H1 (cell line): ENCODE data around the gene MUC22. TPM values are rescaled to one million over a fixed set of nuclear protein-coding genes. Genes with fewer than 3 reads are reported as not detected.

ENCODE experiments used
- CTCF ChIA-PET: fragments of 300-600 bp; sonication (Branson Sonifier 250); formaldehyde crosslinking; loops from one replicate; lab custom pipeline; 2021; ENCODE audit not compliant: partially characterized antibody; lab: Charles Lee
- POLR2A ChIA-PET: fragments of 300-600 bp; sonication (Branson Sonifier 250); formaldehyde crosslinking; loops from one replicate; lab custom pipeline; 2021; ENCODE audit warnings: inconsistent platforms; ENCODE audit not compliant: partially characterized antibody; lab: Charles Lee
- DNase-seq, 2 experiments: peaks; one replicate each; pipeline versions ENCODE4 v3.0.0 to v3.0.0-alpha.2; 2010 to 2022; ENCODE audit warnings: low spot score in 2 of 2, low read depth in 1 of 2, mixed read lengths in 1 of 2
- FAIRE-seq: peaks from 2 replicates; lab custom pipeline; 2011; peaks lifted over from hg19 to GRCh38; lab: Jason Lieb, UNC
- H2AFZ ChIP-seq: 2 replicates; pipeline ENCODE4 v1.8.1; 2012; ENCODE audit warnings: low read length, inconsistent platforms
- H2AK5ac ChIP-seq: 2 replicates; pipeline ENCODE4 v1.6.1; 2013; ENCODE audit warnings: low read depth, low read length
- H2BK120ac ChIP-seq: replicated peaks from 2 replicates; pipeline ENCODE3; 2013; ENCODE audit warnings: low read depth, low read length, inconsistent platforms
- H2BK12ac ChIP-seq: 2 replicates; pipeline ENCODE4 v1.6.1; 2013; ENCODE audit warnings: low read depth, low read length
- H2BK15ac ChIP-seq: 2 replicates; pipeline ENCODE4 v1.6.1; 2013; ENCODE audit warnings: low read length
- H2BK20ac ChIP-seq: 2 replicates; pipeline ENCODE4 v1.6.1; 2013; ENCODE audit warnings: low read length
- H2BK5ac ChIP-seq: 2 replicates; pipeline ENCODE4 v1.6.1; 2013; ENCODE audit warnings: low read depth, low read length
- H3K14ac ChIP-seq: 2 replicates; pipeline ENCODE4 v1.6.1; 2013; ENCODE audit warnings: inconsistent platforms; ENCODE audit not compliant: insufficient read length
- H3K18ac ChIP-seq: 2 replicates; pipeline ENCODE4 v1.6.1; 2013; ENCODE audit warnings: low read length; ENCODE audit errors: extremely low read depth
- H3K23ac ChIP-seq: 2 replicates; pipeline ENCODE4 v1.6.1; 2013; ENCODE audit warnings: inconsistent platforms; ENCODE audit not compliant: insufficient read length
- H3K23me2 ChIP-seq: 2 replicates; pipeline ENCODE4 v1.6.1; 2013; ENCODE audit warnings: low read depth, low read length
- H3K27ac ChIP-seq: 2 replicates; pipeline ENCODE4 v1.6.1; 2011; ENCODE audit warnings: low read depth, low read length, inconsistent platforms
- H3K27me3 ChIP-seq, 4 experiments: replicated peaks in 1 of 4; 1 replicate in 1 of 4; 2 replicates in 3 of 4; pipeline versions ENCODE4 v1.6.1 to v1.8.1; 2011 to 2013; ENCODE audit warnings: low read length in 3 of 4, mild to moderate bottlenecking in 3 of 4, inconsistent platforms in 2 of 4, mixed read lengths in 2 of 4, moderate library complexity in 1 of 4; ENCODE audit not compliant: control insufficient read depth in 3 of 4, insufficient read depth in 3 of 4; ENCODE audit errors: extremely low read depth in 1 of 4
- H3K36me3 ChIP-seq, 4 experiments: 2 replicates each; pipeline versions ENCODE4 v1.6.1 to v1.8.1; 2011 to 2013; ENCODE audit warnings: mild to moderate bottlenecking in 4 of 4, low read length in 3 of 4, moderate library complexity in 2 of 4, control low read depth in 1 of 4, inconsistent platforms in 1 of 4; ENCODE audit not compliant: insufficient read depth in 4 of 4, control insufficient read depth in 2 of 4
- H3K4ac ChIP-seq: replicated peaks from 2 replicates; pipeline ENCODE3; 2013; ENCODE audit warnings: low read length, low read depth, mixed read lengths, inconsistent platforms; ENCODE audit not compliant: insufficient read length
- H3K4me1 ChIP-seq, 4 experiments: replicated peaks in 1 of 4; 1 replicate in 1 of 4; 2 replicates in 3 of 4; pipeline versions ENCODE4 v1.6.1 to v1.8.1; 2011 to 2013; ENCODE audit warnings: low read length in 3 of 4, inconsistent platforms in 2 of 4, mixed read lengths in 1 of 4; ENCODE audit not compliant: insufficient read depth in 4 of 4, control insufficient read depth in 3 of 4
- H3K4me2 ChIP-seq, 2 experiments: 2 replicates each; pipeline versions ENCODE4 v1.6.1 to v1.8.1; 2011 to 2013; ENCODE audit warnings: low read depth in 2 of 2, low read length in 2 of 2, control low read depth in 1 of 2, inconsistent platforms in 1 of 2, mild to moderate bottlenecking in 1 of 2; ENCODE audit not compliant: insufficient read depth in 1 of 2
- H3K4me3 ChIP-seq, 4 experiments: fragments of 200-600, 300-600 bp in 1 of 4; sonication (generic), shearing (Covaris generic), sonication (Bioruptor Twin) in 1 of 4; 2 replicates each; pipeline versions ENCODE4 v1.5.1 to v1.8.1; 2011 to 2016; ENCODE audit warnings: low read length in 4 of 4, low read depth in 3 of 4, control low read depth in 2 of 4, inconsistent platforms in 2 of 4, mild to moderate bottlenecking in 2 of 4, mixed read lengths in 1 of 4, moderate library complexity in 1 of 4; ENCODE audit not compliant: insufficient read depth in 2 of 4; ENCODE audit errors: extremely low read depth in 1 of 4
- H3K56ac ChIP-seq: replicated peaks from 2 replicates; pipeline ENCODE3; 2013; ENCODE audit warnings: low read depth, mild to moderate bottlenecking, mixed read lengths, low read length, inconsistent platforms; ENCODE audit not compliant: insufficient read length
- H3K79me1 ChIP-seq: 2 replicates; pipeline ENCODE4 v1.6.1; 2013; ENCODE audit warnings: low read depth, low read length, control low read depth
- H3K79me2 ChIP-seq, 2 experiments: 2 replicates each; pipeline versions ENCODE4 v1.6.1 to v1.8.1; 2012 to 2013; ENCODE audit warnings: low read length in 2 of 2, mild to moderate bottlenecking in 2 of 2, inconsistent platforms in 1 of 2; ENCODE audit not compliant: insufficient read depth in 2 of 2, control insufficient read depth in 1 of 2
- H3K9ac ChIP-seq, 4 experiments: replicated peaks in 1 of 4; 1 replicate in 1 of 4; 2 replicates in 3 of 4; pipeline versions ENCODE4 v1.6.1 to v1.8.1; 2011 to 2013; ENCODE audit warnings: low read depth in 3 of 4, low read length in 3 of 4, control low read depth in 2 of 4, mild to moderate bottlenecking in 2 of 4, moderate library complexity in 2 of 4, inconsistent platforms in 1 of 4; ENCODE audit errors: extremely low read depth in 1 of 4
- H3K9me3 ChIP-seq, 2 experiments: 2 replicates each; pipeline versions ENCODE4 v1.6.1 to v1.8.1; 2012 to 2013; ENCODE audit warnings: mild to moderate bottlenecking in 2 of 2, moderate library complexity in 2 of 2, control low read depth in 1 of 2, inconsistent platforms in 1 of 2, low read depth in 1 of 2, low read length in 1 of 2, mixed read lengths in 1 of 2; ENCODE audit not compliant: insufficient read depth in 2 of 2
- H4K20me1 ChIP-seq, 2 experiments: replicated peaks in 1 of 2; 2 replicates each; pipeline versions ENCODE3 to v1.8.1; 2011 to 2013; ENCODE audit warnings: inconsistent platforms in 2 of 2, low read length in 2 of 2, mild to moderate bottlenecking in 1 of 2; ENCODE audit not compliant: insufficient read depth in 2 of 2, control insufficient read depth in 1 of 2
- H4K5ac ChIP-seq: 2 replicates; pipeline ENCODE4 v1.6.1; 2013; ENCODE audit warnings: low read length, low read depth, mixed read lengths, inconsistent platforms; ENCODE audit not compliant: insufficient read length
- H4K8ac ChIP-seq: 2 replicates; pipeline ENCODE4 v1.8.0; 2013; ENCODE audit warnings: mild to moderate bottlenecking, moderate library complexity, low read length, inconsistent platforms; ENCODE audit not compliant: insufficient read depth; ENCODE audit errors: extremely low read depth
- H4K91ac ChIP-seq: replicated peaks from 2 replicates; pipeline ENCODE3; 2013; ENCODE audit warnings: low read length, mixed read lengths, inconsistent platforms; ENCODE audit not compliant: insufficient read length
- SP1 ChIP-seq: IDR thresholded peaks from 2 replicates; pipeline ENCODE4 v1.6.1; 2011; ENCODE audit warnings: low read depth, low read length
- WGBS, 2 experiments: shearing (Covaris generic) in 1 of 2; methylation state at CpG; one replicate each; pipeline versions ENCODE4 v1.1.6 to v1.1.7; 2013 to 2015; ENCODE audit warnings: low lambda C conversion rate in 2 of 2, mixed read lengths in 2 of 2, inconsistent platforms in 1 of 2, low coverage in 1 of 2, missing lambda C conversion rate in 1 of 2; ENCODE audit not compliant: insufficient replicate concordance in 2 of 2, insufficient coverage in 1 of 2, insufficient read length in 1 of 2; ENCODE audit errors: extremely low coverage in 1 of 2, missing lambda C conversion rate in 1 of 2; 5-methylcytosine and 5-hydroxymethylcytosine counted together
- polyA plus RNA-seq, 7 experiments: library from polyadenylated mRNA; depleted of rRNA in 3 of 7; stranded (reverse) in 5 of 7; unstranded in 2 of 7; fragments of >200 nt in 5 of 7; fragments of 200-250 nt in 2 of 7; gene quantifications; 1 replicate in 5 of 7; 2 replicates in 1 of 7; 4 replicates in 1 of 7; pipeline versions ENCODE4 v1.2.1 to v1.2.3, GENCODE V29; 2011 to 2013; ENCODE audit warnings: missing spikeins in 2 of 7, mixed read lengths in 2 of 7
- total RNA-seq: library from RNA; stranded (reverse); fragmentation: NEBNext Ultra II Directional; extraction: Animal tissue kit (Norgen Biotek cat#: 25700); gene quantifications from 2 replicates; pipeline ENCODE4 v1.2.1, GENCODE V29; 2021

MUC22 gene
- total and polyA plus RNA-seq, 2 of the 8 experiments (the other 6 are each of a cell fraction or from before 2014, with no cell fraction given): 0.02 TPM; not detected in 1

GRCh38 chr6:30970946-30971345 is 39.3 kb upstream of the MUC22 start:
- no peak overlapping the region for H2BK20ac ChIP-seq
- H2BK120ac ChIP-seq: no peak overlapping the region
- WGBS, 2 experiments: 91% methylated on average over 5 of the region's 5 CpGs; no CpG with 5 or more reads in 1 of the 2 experiments
- ChIA-PET CTCF (no interaction called here), POLR2A (no interaction called here)
- no peak overlapping the region for H3K56ac ChIP-seq
- H4K5ac ChIP-seq: no peak overlapping the region
- no peak overlapping the region for H3K18ac ChIP-seq
- H3K23me2 ChIP-seq: no peaks in the 10 kb centered on the region
- no peak overlapping the region for H3K27ac ChIP-seq
- H3K14ac ChIP-seq: no peak overlapping the region
- H2AFZ ChIP-seq: no peak overlapping the region
- no peak overlapping the region for H3K4me3 ChIP-seq
- no peak overlapping the region for H4K8ac ChIP-seq
- no peak overlapping the region for H2BK12ac ChIP-seq
- DNase-seq (no peak), FAIRE-seq (no peak)
- no peak overlapping the region for H3K9ac ChIP-seq
- TF ChIP-seq SP1: no peak
- H3K4me1 ChIP-seq: peaks cover 0 to 4% (median 0%) of the 10 kb centered on the region in 4 experiments; a peak in 1 of 7 replicates
- H3K4ac ChIP-seq: no peak overlapping the region
- H3K23ac ChIP-seq: no peak overlapping the region
- H3K4me2 ChIP-seq: no peak overlapping the region
- no peaks in the 10 kb centered on the region for H3K79me1 ChIP-seq
- no peak overlapping the region for H2AK5ac ChIP-seq
- H4K20me1 ChIP-seq: no peaks in the 10 kb centered on the region
- no peaks in the 10 kb centered on the region for H3K9me3 ChIP-seq
- no peaks in the 10 kb centered on the region for H3K79me2 ChIP-seq
- H3K27me3 ChIP-seq: no peaks in the 10 kb centered on the region
- H3K36me3 ChIP-seq: no peaks in the 10 kb centered on the region
- H2BK5ac ChIP-seq: no peak overlapping the region
- no peak overlapping the region for H2BK15ac ChIP-seq
- H4K91ac ChIP-seq: no peak overlapping the region
